GM18873 (cell line): ENCODE measurements around the gene CERS5.

Experiments
- ATAC-seq: cut with Tn5 transposase; IDR thresholded peaks from one replicate; pipeline ENCODE4 v1.9.1; 2021; ENCODE audit warnings: mild to moderate bottlenecking, moderate library complexity, moderate number of reproducible peaks; ENCODE audit not compliant: unreplicated experiment, low FRiP score

The CERS5 gene

DNA sequence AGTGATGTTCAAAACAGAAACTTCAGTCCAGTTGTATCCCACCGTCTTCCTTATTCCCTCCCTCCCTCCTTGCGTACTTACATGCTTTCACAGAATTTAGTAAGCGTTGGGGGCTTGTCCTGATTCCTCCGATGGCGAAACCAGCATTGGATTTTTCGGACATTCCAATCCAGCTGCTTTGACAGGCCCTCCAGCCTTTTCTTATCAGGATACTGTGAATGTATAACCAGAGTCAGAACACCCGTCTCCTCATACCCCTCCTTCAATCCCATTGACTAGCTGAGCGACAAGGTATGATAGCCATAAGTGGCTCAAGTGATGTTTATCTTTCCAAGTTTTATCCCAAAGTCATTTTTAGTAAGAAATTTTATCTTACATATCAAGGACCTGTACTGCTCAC is 24.2 kb downstream of the CERS5 start:
- no peak for ATAC-seq

- no peak for ATAC-seq
Observed at GRCh38 chr12:50132505-50133135, 34.5 kb downstream of the CERS5 start.

DNA sequence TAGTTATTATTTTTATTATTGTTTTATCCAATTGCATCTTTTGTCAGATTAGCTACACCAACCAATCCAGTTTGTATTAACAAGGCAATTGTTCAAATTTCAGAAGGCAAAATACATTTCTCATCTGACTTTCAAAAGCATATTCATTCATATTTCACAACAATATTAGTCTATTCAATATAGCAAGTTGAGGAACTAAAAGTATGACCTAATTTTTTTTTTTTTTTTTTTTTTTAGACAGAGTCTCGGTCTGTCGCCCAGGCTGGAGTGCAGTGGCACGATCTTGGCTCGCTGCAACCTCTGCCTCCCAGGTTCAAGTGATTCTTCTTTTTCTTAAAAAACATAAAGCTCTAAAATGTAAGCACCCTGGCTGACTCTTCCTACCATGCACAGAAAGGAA is 37.9 kb downstream of the CERS5 start:
- no peak for ATAC-seq

GRCh38 chr12:50127546-50127945 is 39.6 kb downstream of the CERS5 start:
- ATAC-seq, result no peak

GRCh38 chr12:50123203-50123602 is 44.0 kb downstream of the CERS5 start:
- ATAC-seq, result no peak

DNA sequence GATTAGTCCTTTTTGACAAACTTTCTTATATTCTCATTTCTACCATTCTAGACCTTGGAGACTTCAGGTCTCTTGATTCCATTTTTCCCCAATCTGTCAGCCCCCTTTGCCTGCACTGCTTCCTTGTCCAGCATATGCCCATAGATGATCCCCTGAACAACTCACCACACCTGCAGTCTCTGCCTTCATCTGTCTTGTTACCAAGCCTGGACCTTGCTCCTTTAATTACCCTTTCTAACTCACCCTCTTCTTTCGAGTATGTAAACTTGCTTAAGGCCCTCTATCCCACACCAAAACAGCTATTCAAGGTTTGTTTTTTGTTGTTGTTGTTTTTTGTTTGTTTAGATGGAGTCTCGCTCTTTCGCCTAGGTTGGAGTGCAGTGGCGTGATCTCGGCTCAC is 45.5 kb downstream of the CERS5 start:
- no peak for ATAC-seq

DNA sequence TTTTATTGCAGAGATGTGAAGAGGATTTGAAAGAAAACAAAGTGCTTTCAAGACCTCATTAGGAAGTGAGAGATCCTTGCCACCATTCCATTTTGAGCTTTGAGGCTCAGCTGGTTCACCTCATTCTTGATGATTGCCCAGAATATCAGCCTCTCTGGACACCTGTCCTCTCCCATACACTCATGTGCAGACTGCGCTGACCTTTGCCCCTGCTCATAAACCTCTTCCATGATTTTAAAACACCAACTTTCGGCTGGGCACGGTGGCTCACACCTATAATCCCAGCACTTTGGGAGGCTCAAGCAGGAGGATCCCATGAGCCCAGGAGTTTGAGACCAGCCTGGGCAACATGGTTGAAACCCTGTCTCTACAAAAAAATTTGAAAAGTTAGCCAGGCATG is 46.2 kb downstream of the CERS5 start:
- no peak for ATAC-seq

GRCh38 chr12:50120521-50120920 is 46.6 kb downstream of the CERS5 start:
- ATAC-seq, result no peak

GRCh38 chr12:50119387-50119786 is 47.8 kb downstream of the CERS5 start:
- no peak for ATAC-seq

GRCh38 chr12:50117057-50117622 is 50.0 kb downstream of the CERS5 start:
- ATAC-seq, result no peak

DNA sequence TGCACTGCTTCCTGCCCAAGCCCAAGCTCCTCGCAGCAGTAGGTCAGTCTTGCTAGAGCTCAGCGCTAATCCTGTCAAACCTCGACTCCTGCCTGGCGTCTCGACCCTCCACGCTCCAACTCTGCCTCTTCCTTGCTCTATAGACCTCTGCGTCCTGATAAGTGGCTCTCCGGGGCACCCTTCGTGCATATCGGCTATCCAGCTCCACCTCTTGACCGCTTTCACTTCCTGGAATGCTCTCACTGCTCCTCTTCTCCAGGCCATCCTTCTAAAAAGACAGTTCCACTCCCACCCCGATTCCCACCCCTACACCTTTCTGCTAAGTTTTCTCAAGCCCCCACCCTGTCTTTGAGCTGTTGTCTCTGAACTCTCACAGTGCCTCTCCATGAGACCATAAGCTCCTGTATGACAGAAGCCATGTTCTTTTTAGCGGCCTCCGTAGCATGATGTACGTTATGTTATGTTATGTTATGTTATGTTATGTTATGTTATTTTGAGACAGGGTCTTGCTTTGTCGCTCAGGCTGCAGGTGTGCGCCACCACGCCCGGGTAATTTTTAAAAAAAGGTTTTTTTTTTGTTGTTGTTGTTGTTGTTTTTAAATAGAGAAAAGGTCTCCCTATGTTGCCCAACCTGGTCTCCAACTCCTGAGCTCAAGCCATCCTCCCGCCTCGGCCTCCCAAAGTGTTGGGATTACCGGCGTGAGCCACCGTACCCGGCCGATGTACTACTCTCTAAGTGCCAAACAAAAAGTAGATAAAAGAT is 54.5 kb downstream of the CERS5 start:
- ATAC-seq, result no peak

GRCh38 chr12:50111693-50112455 is 55.3 kb downstream of the CERS5 start, which contains the start of gene COX14:
Gene COX14, plus strand, starts transcription at chr12:50112236. Its CDS starts 7,808 bp downstream, at chr12:50120044.
- peak; percentile 90 for ATAC-seq

- no peak for ATAC-seq
Observed at GRCh38 chr12:50111395-50111692, 55.8 kb downstream of the CERS5 start.

- ATAC-seq, result no peak
Observed at GRCh38 chr12:50110762-50111351, 56.3 kb downstream of the CERS5 start.

- ATAC-seq, result no peak
Observed at GRCh38 chr12:50110127-50110761, 56.9 kb downstream of the CERS5 start.

GRCh38 chr12:50109319-50109718 is 57.9 kb downstream of the CERS5 start:
- ATAC-seq, result no peak

- ATAC-seq, result no peak
Observed at GRCh38 chr12:50107416-50108268, 59.5 kb downstream of the CERS5 start.

GRCh38 chr12:50106907-50107306 is 60.3 kb downstream of the CERS5 start:
- no peak for ATAC-seq

DNA sequence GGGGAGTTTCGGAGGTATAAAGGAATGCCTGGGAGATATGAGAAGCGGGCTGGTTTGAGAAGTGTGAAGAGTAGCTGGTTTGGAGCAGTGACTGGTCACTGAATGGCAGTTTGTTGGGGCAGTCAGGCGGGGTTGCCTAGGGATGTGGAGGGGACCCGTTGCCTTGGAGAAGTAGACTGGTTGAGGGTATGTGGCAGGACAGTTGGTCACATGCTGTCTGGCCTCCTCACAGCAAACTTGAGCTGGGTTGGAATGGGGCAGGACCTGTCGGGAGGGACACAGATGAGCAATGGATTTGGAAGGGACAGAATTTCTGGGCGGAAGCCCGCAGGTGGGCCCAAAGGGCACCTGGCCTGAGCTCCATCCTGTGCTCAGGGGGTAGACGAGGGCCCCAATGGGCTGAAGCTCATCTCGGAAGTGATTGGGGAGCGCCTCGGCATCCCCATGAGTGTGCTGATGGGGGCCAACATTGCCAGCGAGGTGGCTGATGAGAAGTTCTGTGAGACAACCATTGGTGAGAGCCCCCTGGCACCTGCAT is 61.2 kb downstream of the CERS5 start:
- no peak for ATAC-seq
